Spinal cord (tissue), 10 donors: Measurements from ENCODE around the gene OSBPL7. TPM values are rescaled to one million over a fixed set of nuclear protein-coding genes. Genes with fewer than 3 reads are reported as not detected.

ENCODE experiments used
- DNase-seq, 6 donors: peaks; one replicate each; pipeline versions ENCODE4 v3.0.0 to v3.0.0-alpha.2; 2013 to 2015; ENCODE audit warnings: low spot score in 6 of 6, low read depth in 4 of 6
- H3K27ac ChIP-seq: one replicate; pipeline ENCODE4 v1.5.1; 2013; ENCODE audit warnings: low read depth, low read length, control low read depth
- H3K27me3 ChIP-seq: one replicate; pipeline ENCODE4 v1.6.1; 2013; ENCODE audit warnings: low read length; ENCODE audit not compliant: control insufficient read depth, insufficient read depth
- H3K36me3 ChIP-seq: one replicate; pipeline ENCODE4 v1.6.1; 2013; ENCODE audit warnings: low read length; ENCODE audit not compliant: control insufficient read depth, insufficient read depth
- H3K4me1 ChIP-seq: one replicate; pipeline ENCODE4 v1.6.1; 2013; ENCODE audit warnings: low read length; ENCODE audit not compliant: control insufficient read depth, insufficient read depth
- H3K4me3 ChIP-seq: one replicate; pipeline ENCODE4 v1.5.1; 2013; ENCODE audit warnings: low read depth, low read length, control low read depth
- H3K9me3 ChIP-seq: one replicate; pipeline ENCODE4 v1.6.1; 2013; ENCODE audit warnings: low read length; ENCODE audit not compliant: control insufficient read depth, insufficient read depth
- WGBS: methylation state at CpG from one replicate; pipeline ENCODE4 v1.1.5; 2013; ENCODE audit warnings: missing lambda C conversion rate; ENCODE audit not compliant: insufficient coverage; 5-methylcytosine and 5-hydroxymethylcytosine counted together
- polyA plus RNA-seq, 2 donors: library from polyadenylated mRNA; unstranded; fragments of 120-200 nt; gene quantifications; one replicate each; pipeline ENCODE4 v1.2.1, GENCODE V29; 2013; ENCODE audit not compliant: insufficient read length in 2 of 2
- total RNA-seq, 2 donors: library from RNA; depleted of rRNA in 1 of 2; stranded (reverse); fragments of 120-200 nt in 1 of 2; fragments of >200 nt in 1 of 2; gene quantifications; one replicate each; pipeline versions ENCODE4 v1.2.3 to v1.2.4, GENCODE V29; 2013 to 2014
- donor health status: healthy.

OSBPL7 gene
- total and polyA plus RNA-seq, 4 donors, result 7.1 to 25.6 (median 17.8) TPM

- peak overlapping the region; percentile 59 for H3K27ac ChIP-seq
These were observed 8.9 kb upstream of the OSBPL7 start for GRCh38 chr17:47830396-47831002.

DNA sequence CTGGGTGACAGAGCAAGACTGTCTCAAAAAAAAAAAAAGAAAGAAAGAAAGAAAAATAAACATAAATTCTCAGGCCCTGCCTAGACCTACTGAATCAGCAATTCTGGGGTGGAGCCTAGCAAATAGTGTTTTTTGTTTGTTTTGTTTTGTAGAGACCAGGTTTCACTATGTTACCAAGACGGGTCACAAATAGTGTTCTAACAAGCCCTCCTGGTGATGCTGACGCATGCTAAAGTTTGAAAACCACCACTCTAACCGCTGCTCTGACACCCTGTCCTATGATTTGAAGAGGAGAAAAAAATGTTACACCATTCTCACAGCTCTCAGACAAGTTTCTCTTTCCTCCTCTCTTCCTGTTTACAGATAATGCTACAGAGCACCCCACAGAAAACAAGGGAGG is 8.3 kb upstream of the OSBPL7 start:
- H3K4me3 ChIP-seq, result no peak overlapping the region
- no peak overlapping the region for H3K27ac ChIP-seq
- H3K36me3 ChIP-seq, result peaks cover 33% of the 10 kb centered on the region
- 93% methylated on average over 2 of the region's 3 CpGs for WGBS
- no peaks in the 10 kb centered on the region for H3K9me3 ChIP-seq
- DNase-seq, result no peak
- peaks cover 16% of the 10 kb centered on the region for H3K4me1 ChIP-seq
- H3K27me3 ChIP-seq, result no peaks in the 10 kb centered on the region

More at GRCh38 chr17:47830396-47831002, 8.9 kb upstream of the OSBPL7 start:
- Histone ChIP-seq H3K4me3 (peak overlapping the region; percentile 68), H3K27me3 (no peaks in the 10 kb centered on the region), H3K36me3 (peaks cover 30% of the 10 kb centered on the region), H3K4me1 (peaks cover 16% of the 10 kb centered on the region), H3K9me3 (no peaks in the 10 kb centered on the region)
- no peak for DNase-seq
- WGBS, result 96% methylated on average over 11 of the region's 18 CpGs

DNA sequence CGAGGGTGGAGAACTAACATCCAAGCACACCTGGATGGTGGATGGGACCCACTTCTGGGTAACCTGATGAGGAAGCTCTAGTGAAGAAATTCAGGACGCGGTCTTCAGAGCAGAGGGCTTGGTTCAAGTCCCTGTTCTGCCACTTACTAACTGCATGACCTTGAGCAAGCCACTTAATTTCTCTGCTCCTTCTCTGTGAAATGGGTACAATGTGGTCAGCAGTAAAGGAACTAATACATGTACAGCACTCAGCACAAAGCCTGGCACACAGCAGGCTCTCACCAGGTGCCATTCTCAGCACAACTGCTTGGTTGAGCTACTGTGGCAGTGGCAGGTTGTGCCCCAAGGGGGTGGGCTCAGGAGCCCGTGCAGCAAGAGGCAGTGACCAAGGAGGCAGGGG is 1.9 kb upstream of the OSBPL7 start:
- H3K27ac ChIP-seq, result no peak overlapping the region
- peaks cover 58% of the 10 kb centered on the region for H3K36me3 ChIP-seq
- 91% methylated on average over 2 of the region's 4 CpGs for WGBS
- no peak for DNase-seq
- H3K27me3 ChIP-seq, result no peaks in the 10 kb centered on the region
- peaks cover 32% of the 10 kb centered on the region for H3K4me1 ChIP-seq
- H3K9me3 ChIP-seq, result no peaks in the 10 kb centered on the region
- no peak overlapping the region for H3K4me3 ChIP-seq

- DNase-seq, result no peak
- Histone ChIP-seq H3K4me1 (peaks cover 32% of the 10 kb centered on the region), H3K36me3 (peaks cover 59% of the 10 kb centered on the region), H3K9me3 (no peaks in the 10 kb centered on the region), H3K27me3 (no peaks in the 10 kb centered on the region), H3K4me3 (no peak overlapping the region), H3K27ac (peak overlapping the region; percentile 45)
- WGBS, result 94% methylated on average over 2 of the region's 4 CpGs
These were observed 1.2 kb upstream of the OSBPL7 start for GRCh38 chr17:47822785-47823184.

- peaks cover 60% of the 10 kb centered on the region for H3K36me3 ChIP-seq
- 0% methylated on average over 4 of the region's 4 CpGs for WGBS
- H3K27ac ChIP-seq, result peak overlapping the region; percentile 16
These were observed 567 bp downstream of the OSBPL7 start for GRCh38 chr17:47821031-47821423.

DNA sequence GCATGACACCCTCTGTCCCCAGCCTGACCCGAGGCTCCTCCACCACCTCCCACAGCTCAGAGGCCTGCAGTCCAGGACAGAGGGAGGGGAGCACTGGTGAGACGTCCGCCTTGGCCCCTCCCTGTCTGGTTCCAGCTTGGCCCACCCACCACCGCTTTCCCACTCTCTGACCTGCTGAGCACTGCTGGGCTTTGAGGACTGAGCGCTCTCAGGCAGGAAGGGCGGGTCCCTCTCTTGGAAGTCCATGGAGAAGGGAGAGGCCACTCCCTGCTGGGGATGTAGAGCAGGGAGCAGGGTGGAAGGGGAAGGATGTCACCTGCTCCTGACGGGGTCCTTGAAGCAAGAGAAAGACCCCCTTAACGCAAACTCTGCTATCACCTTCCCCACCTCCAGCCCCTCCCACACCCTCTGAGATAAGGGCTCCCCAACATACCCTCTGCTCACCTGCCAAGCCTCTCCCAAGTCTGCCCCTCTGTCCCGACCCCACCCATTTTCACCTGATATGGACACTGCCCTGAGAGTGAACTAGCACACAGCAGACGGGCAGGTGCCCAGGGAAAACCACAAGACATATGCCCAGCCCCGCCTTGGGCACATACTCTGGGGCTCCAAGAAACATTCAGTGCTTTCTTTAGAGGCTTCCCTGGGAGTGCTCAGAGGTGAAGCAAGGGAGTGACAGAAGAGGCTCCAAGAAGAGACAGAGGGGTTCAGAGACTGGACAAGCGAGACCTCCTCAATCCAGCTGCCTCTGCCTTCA is 1.4 kb downstream of the OSBPL7 start:
- Histone ChIP-seq H3K36me3 (peaks cover 64% of the 10 kb centered on the region), H3K27ac (no peak overlapping the region)
- DNase-seq, result no peak

More at GRCh38 chr17:47821031-47821423, 567 bp downstream of the OSBPL7 start:
- DNase-seq, result no peak
- peaks cover 32% of the 10 kb centered on the region for H3K4me1 ChIP-seq
- H3K9me3 ChIP-seq, result no peaks in the 10 kb centered on the region
- H3K4me3 ChIP-seq, result peak overlapping the region; percentile 84
- no peaks in the 10 kb centered on the region for H3K27me3 ChIP-seq

DNA sequence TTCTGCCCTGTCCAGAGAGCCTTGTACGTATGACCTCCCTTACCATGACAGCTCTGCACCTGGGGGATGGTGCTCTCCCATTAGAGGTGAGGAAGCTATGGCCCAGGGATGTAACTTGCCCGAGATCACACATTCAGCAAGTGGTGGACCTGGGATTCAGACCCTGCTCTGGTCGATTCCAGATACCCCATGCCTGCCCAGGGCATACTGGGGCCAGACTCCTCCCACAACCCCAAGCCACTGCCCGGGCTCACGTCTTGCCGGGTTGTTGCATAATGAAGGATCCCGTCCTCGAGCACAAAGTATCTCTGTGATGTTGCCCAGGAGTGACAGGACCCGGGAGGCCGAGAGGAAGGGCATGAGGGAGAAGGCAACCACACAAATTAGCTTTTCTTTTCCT is 2.1 kb downstream of the OSBPL7 start:
- no peaks in the 10 kb centered on the region for H3K9me3 ChIP-seq
- H3K27me3 ChIP-seq, result no peaks in the 10 kb centered on the region
- H3K27ac ChIP-seq, result no peak overlapping the region
- H3K4me3 ChIP-seq, result no peak overlapping the region
- H3K36me3 ChIP-seq, result peaks cover 69% of the 10 kb centered on the region
- H3K4me1 ChIP-seq, result peaks cover 32% of the 10 kb centered on the region
- WGBS, result 65% methylated on average over 7 of the region's 10 CpGs
- no peak for DNase-seq

More for the DNA sequence above, 1.4 kb downstream of the OSBPL7 start:
- Histone ChIP-seq H3K4me3 (no peak overlapping the region), H3K9me3 (no peaks in the 10 kb centered on the region), H3K27me3 (no peaks in the 10 kb centered on the region), H3K4me1 (peaks cover 32% of the 10 kb centered on the region)
- WGBS, result 60% methylated on average over 8 of the region's 12 CpGs

DNA sequence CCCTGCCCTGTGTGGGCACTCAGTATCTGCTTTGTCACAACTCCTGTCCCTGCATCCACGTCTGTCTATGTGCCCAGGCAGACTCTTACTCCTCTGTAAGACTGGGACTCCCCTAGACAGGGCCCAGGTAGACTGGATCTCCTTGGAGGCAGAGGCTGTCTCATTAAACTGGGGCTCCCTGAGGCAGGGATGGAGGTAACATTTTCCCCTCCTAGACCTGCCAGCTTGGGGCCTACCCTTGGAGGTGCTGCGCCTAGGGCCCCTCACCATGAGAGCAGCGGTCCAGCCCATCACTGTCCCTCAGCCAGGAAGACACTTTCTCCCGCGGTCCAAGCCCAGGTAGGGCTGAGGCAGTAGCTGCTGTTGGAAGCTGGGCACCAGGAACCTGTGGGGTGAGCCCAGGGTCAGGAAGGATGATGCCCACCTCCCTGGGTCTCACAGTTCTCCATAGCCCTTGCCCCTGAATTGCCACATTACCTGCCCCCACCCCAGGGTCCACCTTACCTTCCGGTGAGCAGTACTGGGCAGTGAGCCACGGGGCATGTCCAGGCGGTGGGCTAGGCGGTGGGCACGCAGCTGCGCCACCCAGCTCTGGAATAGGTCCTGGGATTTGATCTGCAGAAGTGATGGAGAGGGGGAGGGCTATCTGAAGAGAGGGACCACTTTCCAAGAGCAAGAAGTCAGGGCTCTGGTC is 3.4 kb downstream of the OSBPL7 start:
- H3K4me3 ChIP-seq, result no peak overlapping the region
- H3K27me3 ChIP-seq, result no peaks in the 10 kb centered on the region
- peaks cover 32% of the 10 kb centered on the region for H3K4me1 ChIP-seq
- peaks cover 72% of the 10 kb centered on the region for H3K36me3 ChIP-seq
- H3K9me3 ChIP-seq, result no peaks in the 10 kb centered on the region
- H3K27ac ChIP-seq, result no peak overlapping the region
- 92% methylated on average over 8 of the region's 11 CpGs for WGBS
- no peak for DNase-seq

DNA sequence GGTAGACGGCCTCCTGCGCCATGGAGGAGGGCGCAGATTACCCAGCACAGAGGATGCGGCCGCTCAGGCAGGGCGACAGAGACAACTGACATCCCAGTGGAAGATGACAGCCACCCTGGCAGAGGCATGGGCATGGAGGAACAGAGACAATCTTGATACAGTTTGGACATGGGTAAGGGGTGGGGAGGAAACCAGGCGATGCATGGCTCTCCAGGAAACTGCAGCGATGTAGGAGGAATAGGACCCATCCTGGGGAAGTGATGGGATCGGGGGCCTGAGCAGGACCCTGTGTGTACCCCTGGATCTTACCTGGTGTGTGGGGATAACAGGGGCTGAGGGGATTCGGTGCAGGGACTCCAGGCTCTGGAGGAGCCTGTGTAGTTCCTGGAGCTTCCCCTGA is 4.6 kb downstream of the OSBPL7 start:
- H3K27ac ChIP-seq, result no peak overlapping the region
- peaks cover 82% of the 10 kb centered on the region for H3K36me3 ChIP-seq
- DNase-seq, result no peak
- peaks cover 21% of the 10 kb centered on the region for H3K4me1 ChIP-seq
- no peaks in the 10 kb centered on the region for H3K9me3 ChIP-seq
- H3K27me3 ChIP-seq, result no peaks in the 10 kb centered on the region
- H3K4me3 ChIP-seq, result no peak overlapping the region
- 98% methylated on average over 10 of the region's 10 CpGs for WGBS
